Large intestine (tissue), 3 donors: ENCODE data around the gene CDO1. TPM values are rescaled to one million over a fixed set of nuclear protein-coding genes. Genes with fewer than 3 reads are reported as not detected.
"Not testable (repeated sequence)": the region's sequence is repeated elsewhere in the genome, so short reads cannot be mapped to it uniquely, and the experiment has no call there.

Experiments used
- DNase-seq, 2 donors: peaks; one replicate each; pipeline versions ENCODE4 v3.0.0 to v3.0.0-alpha.2; 2013
- H3K27ac ChIP-seq: one replicate; pipeline ENCODE4 v1.5.1; 2013; ENCODE audit warnings: low read length
- H3K27me3 ChIP-seq: 2 replicates; pipeline ENCODE4 v1.6.1; 2013; ENCODE audit warnings: low read length; ENCODE audit not compliant: control insufficient read depth, insufficient read depth
- H3K36me3 ChIP-seq: 2 replicates; pipeline ENCODE4 v1.6.1; 2013; ENCODE audit warnings: low read length; ENCODE audit not compliant: control insufficient read depth, insufficient read depth
- H3K4me1 ChIP-seq: one replicate; pipeline ENCODE4 v1.6.1; 2013; ENCODE audit warnings: low read length; ENCODE audit not compliant: control insufficient read depth, insufficient read depth
- H3K4me3 ChIP-seq: one replicate; pipeline ENCODE4 v1.5.1; 2013; ENCODE audit warnings: low read length
- H3K9me3 ChIP-seq: one replicate; pipeline ENCODE4 v1.6.1; 2013; ENCODE audit warnings: mild to moderate bottlenecking, low read depth, low read length, moderate library complexity; ENCODE audit not compliant: control insufficient read depth
- WGBS: methylation state at CpG from one replicate; pipeline ENCODE4 v1.1.5; 2013; ENCODE audit warnings: low lambda C conversion rate; ENCODE audit not compliant: insufficient coverage; 5-methylcytosine and 5-hydroxymethylcytosine counted together
- polyA plus RNA-seq: library from polyadenylated mRNA; unstranded; fragments of 120-200 nt; gene quantifications from one replicate; pipeline ENCODE4 v1.2.1, GENCODE V29; 2013

Gene CDO1
- polyA plus RNA-seq, 1 donor: 5.7 TPM

DNA sequence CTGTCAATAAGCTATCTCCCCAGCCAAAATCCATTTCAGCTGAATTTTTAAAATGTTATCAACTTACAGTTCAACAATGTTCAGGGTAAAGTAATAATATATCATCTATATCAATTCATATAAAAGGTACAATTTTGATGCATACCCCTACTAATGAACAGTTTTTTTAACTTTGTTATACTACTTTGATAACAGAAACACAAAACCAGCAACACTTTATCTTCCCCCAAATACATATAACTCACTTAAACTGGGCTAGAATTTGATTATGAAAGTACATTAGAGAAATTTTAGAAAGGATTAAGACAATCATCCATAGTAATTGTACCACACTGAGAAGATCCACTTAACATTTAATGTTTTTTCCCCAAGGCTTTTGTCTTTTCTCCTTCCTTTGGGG is 5.1 kb downstream of the CDO1 start:
- no peak overlapping the region for H3K4me3 ChIP-seq
- no peaks in the 10 kb centered on the region for H3K4me1 ChIP-seq
- H3K27me3 ChIP-seq: peaks cover 33% of the 10 kb centered on the region
- no peak for DNase-seq
- no peaks in the 10 kb centered on the region for H3K36me3 ChIP-seq
- H3K9me3 ChIP-seq: no peaks in the 10 kb centered on the region
- H3K27ac ChIP-seq: no peak overlapping the region

DNA sequence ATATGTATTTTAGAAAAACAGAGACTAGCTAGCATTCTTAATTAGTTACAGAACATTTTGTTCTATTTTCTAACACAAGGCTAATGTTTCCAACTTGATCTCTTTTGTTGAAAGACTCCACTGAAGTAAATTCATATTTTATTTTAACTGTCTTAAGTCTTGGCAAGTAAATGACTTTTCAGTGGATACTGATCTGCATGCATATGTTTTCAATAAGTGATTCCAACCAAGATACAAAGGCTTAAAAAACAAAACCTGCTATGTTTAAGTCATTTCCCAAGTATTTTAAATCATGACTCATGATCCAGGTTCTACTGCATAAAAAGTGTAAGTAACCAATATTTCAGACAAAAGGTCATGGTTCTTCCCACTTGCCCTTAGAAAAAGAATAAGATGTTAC is 5.7 kb downstream of the CDO1 start:
- Histone ChIP-seq H3K36me3 (no peaks in the 10 kb centered on the region), H3K4me1 (no peaks in the 10 kb centered on the region), H3K27ac (no peak overlapping the region), H3K9me3 (no peaks in the 10 kb centered on the region), H3K4me3 (no peak overlapping the region), H3K27me3 (peaks cover 26% of the 10 kb centered on the region)
- no peak for DNase-seq

DNA sequence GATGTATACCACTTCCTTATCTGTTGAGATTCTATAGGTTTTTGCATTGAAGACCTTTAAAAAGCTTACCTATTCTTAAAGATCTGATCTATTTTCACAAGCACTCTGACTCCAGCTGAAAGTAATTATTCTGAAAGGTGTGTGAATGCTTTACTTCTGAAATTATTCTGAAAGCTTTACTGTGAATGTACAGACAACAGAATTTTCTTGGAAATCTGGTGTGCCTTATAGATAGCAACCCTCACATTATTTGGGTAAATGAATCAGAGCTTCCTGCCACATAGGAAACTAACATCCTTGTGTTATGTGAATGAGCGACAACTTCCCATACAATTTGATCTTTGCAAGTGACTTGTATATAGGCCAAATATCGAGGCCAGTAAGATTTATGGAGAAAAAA is 6.5 kb downstream of the CDO1 start:
- DNase-seq: no peak
- Histone ChIP-seq H3K27ac (no peak overlapping the region), H3K9me3 (no peaks in the 10 kb centered on the region), H3K36me3 (no peaks in the 10 kb centered on the region), H3K4me1 (no peaks in the 10 kb centered on the region), H3K4me3 (no peak overlapping the region), H3K27me3 (peaks cover 18% of the 10 kb centered on the region)
- no CpG with 5 or more reads among the region's 2 CpGs for WGBS

DNA sequence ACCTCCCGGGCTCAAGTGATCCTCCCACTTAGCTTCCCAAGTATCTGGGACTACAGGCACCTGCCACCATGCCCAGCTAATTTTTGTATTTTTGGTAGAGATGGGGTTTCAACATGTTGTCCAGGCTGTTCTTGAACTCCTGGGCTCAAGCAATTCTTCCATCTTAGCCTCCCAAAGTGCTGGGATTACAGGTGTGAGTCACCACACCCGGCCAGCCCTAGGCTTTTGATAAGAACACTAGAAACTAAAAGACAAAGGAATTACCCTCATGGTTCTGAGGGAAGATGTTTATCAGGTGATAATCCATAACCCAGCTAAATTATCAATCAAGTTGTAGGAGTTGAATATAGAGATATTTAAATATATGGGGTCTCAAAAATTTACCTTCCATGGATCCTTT is 8.4 kb downstream of the CDO1 start:
- not testable (repeated sequence) for H3K9me3 ChIP-seq, H3K4me3 ChIP-seq, H3K27ac ChIP-seq, H3K27me3 ChIP-seq, H3K36me3 ChIP-seq, DNase-seq, H3K4me1 ChIP-seq
- WGBS: no CpG with 5 or more reads among the region's 2 CpGs

DNA sequence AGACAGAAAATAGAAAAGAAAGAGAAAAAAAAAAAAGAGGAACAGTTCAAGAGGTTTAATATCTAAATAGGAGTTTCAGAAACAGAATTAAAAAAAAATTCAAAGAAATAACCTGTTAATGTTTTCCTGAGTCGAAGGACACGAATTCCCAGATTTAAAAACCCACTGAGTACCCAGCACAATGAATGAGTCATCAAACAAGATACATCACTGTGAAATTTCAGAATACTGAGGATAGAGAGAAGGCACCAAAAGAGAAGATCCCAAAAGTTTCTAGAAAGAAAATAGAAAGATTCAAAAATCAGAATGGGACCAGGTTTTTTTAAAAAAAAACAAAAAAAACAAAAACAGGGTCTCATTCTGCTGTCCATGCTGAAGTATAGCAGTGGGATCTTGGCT is 8.8 kb downstream of the CDO1 start:
- Histone ChIP-seq H3K4me1 (no peaks in the 10 kb centered on the region), H3K27me3 (peaks cover 4% of the 10 kb centered on the region), H3K27ac (no peak overlapping the region), H3K9me3 (no peaks in the 10 kb centered on the region), H3K36me3 (no peaks in the 10 kb centered on the region), H3K4me3 (no peak overlapping the region)
- DNase-seq: no peak
- 92% methylated on average over 2 of the region's 2 CpGs for WGBS

DNA sequence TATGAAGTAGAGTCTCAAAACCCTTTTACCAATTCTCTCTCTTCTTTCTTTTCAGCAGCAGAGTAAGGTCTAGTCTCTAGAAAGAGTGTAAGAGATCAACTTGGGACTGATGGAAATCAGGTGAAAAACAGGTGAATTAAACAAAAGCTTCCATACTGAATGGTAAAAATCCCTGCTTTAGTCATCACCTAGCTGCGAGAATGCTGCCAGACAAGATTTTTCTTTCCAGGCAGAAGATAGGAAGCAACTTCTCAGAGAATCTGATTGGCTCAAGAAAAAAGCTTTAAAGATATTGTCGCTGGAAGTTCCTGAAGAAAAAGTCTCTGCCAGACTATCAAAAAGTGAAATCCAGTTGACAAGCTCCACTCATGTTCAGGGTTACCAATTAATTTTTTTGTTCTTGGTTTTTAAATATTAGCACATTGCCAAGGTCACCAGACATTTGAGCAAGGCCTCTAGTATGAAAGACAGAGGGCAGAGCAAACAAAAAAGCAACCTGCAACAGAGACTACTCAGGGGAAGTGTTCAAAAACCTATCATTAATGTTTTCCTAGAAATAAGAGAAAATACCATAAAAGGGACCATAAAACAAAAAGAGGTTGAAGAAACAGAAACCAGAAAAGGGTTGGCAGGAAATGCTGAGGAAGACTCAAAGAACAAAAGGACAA is 9.3 kb downstream of the CDO1 start:
- no peak overlapping the region for H3K4me3 ChIP-seq
- 17% methylated on average over 1 of the region's 2 CpGs for WGBS
- no peaks in the 10 kb centered on the region for H3K9me3 ChIP-seq
- H3K27ac ChIP-seq: no peak overlapping the region
- H3K36me3 ChIP-seq: no peaks in the 10 kb centered on the region
- peaks cover 2% of the 10 kb centered on the region for H3K27me3 ChIP-seq
- no peaks in the 10 kb centered on the region for H3K4me1 ChIP-seq
- no peak for DNase-seq

DNA sequence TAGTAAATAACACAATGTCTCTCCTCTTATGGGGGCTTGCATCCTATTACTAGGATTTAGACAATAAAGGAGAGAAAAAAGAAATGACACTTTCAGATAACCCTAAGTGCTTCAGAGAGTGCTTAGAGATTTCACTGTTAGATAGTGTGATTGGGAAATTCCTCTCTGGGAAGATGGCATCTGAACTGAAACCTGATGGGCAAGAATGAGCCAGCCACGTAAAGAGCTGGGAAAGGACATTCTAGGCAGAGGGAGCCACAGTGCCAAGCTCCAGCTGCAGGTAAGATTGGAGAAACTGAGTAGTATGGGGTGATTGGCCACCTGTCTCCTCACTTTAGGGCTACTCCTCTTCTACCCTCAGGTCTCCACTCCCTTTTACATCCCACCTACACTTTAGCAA is 14.5 kb downstream of the CDO1 start:
- no peaks in the 10 kb centered on the region for H3K4me1 ChIP-seq
- H3K36me3 ChIP-seq: no peaks in the 10 kb centered on the region
- no peak overlapping the region for H3K4me3 ChIP-seq
- H3K9me3 ChIP-seq: no peaks in the 10 kb centered on the region
- no CpG with 5 or more reads among the region's 1 CpG for WGBS
- H3K27ac ChIP-seq: no peak overlapping the region
- peaks cover 2% of the 10 kb centered on the region for H3K27me3 ChIP-seq
- DNase-seq: no peak

DNA sequence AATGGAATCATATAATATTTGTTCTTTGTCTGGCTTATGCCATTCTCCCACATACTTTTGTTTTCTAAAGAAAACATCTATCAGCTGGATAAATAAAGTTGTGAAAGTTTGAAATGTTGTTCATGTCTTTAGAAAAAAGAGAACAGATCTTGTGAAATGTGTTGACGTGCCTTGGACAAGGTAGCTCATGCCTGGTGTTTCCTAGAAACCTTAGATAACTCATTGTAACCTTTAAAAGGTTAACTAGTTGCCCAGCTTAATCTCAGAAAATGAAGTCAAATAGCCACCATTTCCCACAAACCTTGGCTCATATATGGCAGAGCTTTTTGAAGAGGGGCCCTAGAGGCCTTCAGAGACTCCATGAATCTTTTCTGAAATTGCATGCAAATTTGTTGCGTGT is 15.3 kb downstream of the CDO1 start:
- H3K27ac ChIP-seq: no peak overlapping the region
- H3K27me3 ChIP-seq: peaks cover 2% of the 10 kb centered on the region
- no peaks in the 10 kb centered on the region for H3K36me3 ChIP-seq
- no peaks in the 10 kb centered on the region for H3K4me1 ChIP-seq
- no CpG with 5 or more reads among the region's 2 CpGs for WGBS
- DNase-seq: no peak
- H3K9me3 ChIP-seq: no peaks in the 10 kb centered on the region
- H3K4me3 ChIP-seq: no peak overlapping the region

DNA sequence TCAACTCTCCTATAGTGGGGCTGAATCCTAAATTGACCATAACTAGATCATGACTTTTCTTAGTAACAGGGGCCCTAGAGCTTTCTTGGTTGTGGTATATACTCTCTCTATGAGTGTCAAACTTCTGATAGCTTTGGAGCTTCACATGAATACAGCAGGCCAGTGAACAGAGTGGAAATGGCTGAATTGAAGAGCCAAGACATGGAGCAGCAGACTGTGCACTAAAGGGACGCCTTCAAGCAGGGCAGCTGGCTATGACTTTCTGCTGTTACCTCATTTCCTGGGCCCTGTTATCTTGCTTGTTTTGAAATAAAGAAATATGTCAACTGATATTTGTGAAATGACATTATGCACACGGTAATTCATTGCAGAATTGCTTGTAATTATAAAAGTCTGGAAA is 16.4 kb downstream of the CDO1 start:
- H3K36me3 ChIP-seq: no peaks in the 10 kb centered on the region
- no CpG with 5 or more reads among the region's 2 CpGs for WGBS
- no peak overlapping the region for H3K27ac ChIP-seq
- no peak for DNase-seq
- no peaks in the 10 kb centered on the region for H3K4me1 ChIP-seq
- H3K4me3 ChIP-seq: no peak overlapping the region
- peaks cover 2% of the 10 kb centered on the region for H3K27me3 ChIP-seq
- H3K9me3 ChIP-seq: no peaks in the 10 kb centered on the region

DNA sequence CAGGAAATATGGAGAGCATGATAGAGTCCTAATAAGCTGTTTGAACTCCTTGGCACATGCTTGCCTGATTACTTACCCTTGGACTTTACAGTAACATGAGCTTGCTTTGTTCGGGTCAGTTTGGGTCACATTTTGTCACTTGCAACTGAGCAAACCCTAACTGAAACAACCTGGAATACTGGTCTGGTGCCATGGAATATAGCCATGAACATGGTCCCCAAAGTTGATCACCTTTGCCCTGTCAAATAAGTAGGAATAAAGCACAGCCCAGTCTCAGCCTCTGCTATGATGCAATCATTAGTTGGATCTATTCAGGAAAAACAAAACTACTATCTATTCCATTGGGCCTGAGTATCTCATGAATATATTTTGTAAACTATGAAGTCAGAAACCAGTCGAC is 18.2 kb downstream of the CDO1 start:
- H3K4me1 ChIP-seq: no peaks in the 10 kb centered on the region

DNA sequence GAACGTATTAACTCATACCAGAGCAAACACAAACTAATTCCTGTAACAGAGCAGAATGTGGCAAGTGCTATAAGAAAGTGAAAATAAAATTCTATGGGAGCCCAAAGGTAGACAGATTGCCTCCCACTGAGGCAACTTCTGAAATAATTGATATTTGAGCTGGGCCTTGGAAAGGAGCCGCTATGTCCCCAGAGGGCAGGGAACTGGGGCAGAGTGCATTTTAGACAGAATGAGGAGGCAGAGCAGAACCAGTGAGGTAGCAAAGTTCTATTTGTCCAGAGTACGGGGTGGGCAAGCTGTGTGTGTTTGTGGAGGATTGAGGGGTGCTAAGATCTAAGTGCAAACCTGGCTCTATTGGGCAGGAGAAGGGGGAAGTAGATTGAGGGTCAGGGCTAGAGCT is 19.8 kb downstream of the CDO1 start:
- peaks cover 2% of the 10 kb centered on the region for H3K27me3 ChIP-seq
- WGBS: 80% methylated on average over 1 of the region's 3 CpGs
- H3K4me1 ChIP-seq: no peaks in the 10 kb centered on the region
- no peaks in the 10 kb centered on the region for H3K9me3 ChIP-seq
- no peaks in the 10 kb centered on the region for H3K36me3 ChIP-seq
- H3K4me3 ChIP-seq: no peak overlapping the region
- DNase-seq: no peak
- H3K27ac ChIP-seq: no peak overlapping the region

More for the DNA sequence above, 18.2 kb downstream of the CDO1 start:
- WGBS: 86% methylated on average over 1 of the region's 2 CpGs
- no peak for DNase-seq
- Histone ChIP-seq H3K36me3 (no peaks in the 10 kb centered on the region), H3K27me3 (peaks cover 3% of the 10 kb centered on the region), H3K9me3 (no peaks in the 10 kb centered on the region), H3K4me3 (no peak overlapping the region), H3K27ac (no peak overlapping the region)
